ENCODE data around the gene MRPL12. TPM values are rescaled to one million over a fixed set of nuclear protein-coding genes. Genes with fewer than 3 reads are reported as not detected.
"Not testable (repeated sequence)": the region's sequence is repeated elsewhere in the genome, so short reads cannot be mapped to it uniquely, and the experiment has no call there.

MRPL12 gene
- total RNA-seq, 1 experiment from 2014 or later: 140 TPM

GRCh38 chr17:81738801-81739393 lies 35.7 kb downstream of the MRPL12 start:
- H3K79me1 ChIP-seq (ENCODE audit: insufficient read depth, low read depth, low read length, poor library complexity, severe bottlenecking): no peaks in the 10 kb centered on the region
- H4K20me1 ChIP-seq (ENCODE audit: control insufficient read depth, insufficient read depth, insufficient read length): no peaks in the 10 kb centered on the region
- H3K23me2 ChIP-seq (ENCODE audit: insufficient read length, low read depth, low read length, poor library complexity, severe bottlenecking): no peaks in the 10 kb centered on the region
- H3K18ac ChIP-seq (ENCODE audit: insufficient read length, low read depth, low read length): no peak overlapping the region
- TF ChIP-seq CTCF (conservative IDR thresholded peaks at IDR 0.05): no peak
- H3K9ac ChIP-seq (ENCODE audit: extremely low read depth, insufficient read length, low read length): no peak overlapping the region
- H2BK20ac ChIP-seq (ENCODE audit: low read depth, low read length, poor library complexity, severe bottlenecking): no peak overlapping the region
- H3K4me2 ChIP-seq (ENCODE audit: insufficient read depth, insufficient read length, low read length): no peak overlapping the region
- no peak overlapping the region for H2AFZ ChIP-seq (ENCODE audit: low read length)
- no peak overlapping the region for H3K23ac ChIP-seq (ENCODE audit: insufficient read length, low read depth, low read length)
- no peak overlapping the region for H3K4ac ChIP-seq (ENCODE audit: low read depth, low read length)
- H4K5ac ChIP-seq (ENCODE audit: insufficient read length, low read depth, low read length): no peak overlapping the region
- no peak overlapping the region for H3K27ac ChIP-seq (ENCODE audit: insufficient read length, low read depth, low read length)
- no peak overlapping the region for H2BK5ac ChIP-seq (ENCODE audit: insufficient read length, low read length)
- H3K27me3 ChIP-seq (ENCODE audit: insufficient read depth, low read length): no peaks in the 10 kb centered on the region
- no peak overlapping the region for H4K8ac ChIP-seq (replicated peaks; ENCODE audit: insufficient read length, low read depth, low read length)
- no peak overlapping the region; the same call in 1 of the 2 replicates for H3K14ac ChIP-seq (ENCODE audit: insufficient read depth, low read length)
- no peak overlapping the region for H2BK120ac ChIP-seq (ENCODE audit: low read depth, low read length, poor library complexity, severe bottlenecking)
- Mint-ChIP-seq H3K27me3 (ENCODE audit: low read depth) (peaks cover 18% of the 10 kb centered on the region), H3K9me3 (peaks cover 0 to 4% of the 10 kb centered on the region in 2 experiments; a peak in 2 of 5 replicates), H3K27ac (no peak overlapping the region; a peak in 1 of 7 replicates), H3K4me3 (no peak overlapping the region), H3K4me1 (peaks cover 3 to 6% of the 10 kb centered on the region in 2 experiments; a peak in 3 of 4 replicates), H3K36me3 (ENCODE audit: insufficient read depth in 1 of 3, low read depth in 3 of 3) (no peaks in the 10 kb centered on the region)
- H3K79me2 ChIP-seq (ENCODE audit: insufficient read depth, low read length): no peaks in the 10 kb centered on the region
- no peak overlapping the region for H3T11ph ChIP-seq (ENCODE audit: low read length)
- no peak overlapping the region for H3K56ac ChIP-seq (ENCODE audit: insufficient read length, low read depth, low read length)
- H2BK12ac ChIP-seq (ENCODE audit: insufficient read length, low read depth, low read length): no peak overlapping the region
- no peaks in the 10 kb centered on the region for H3K4me1 ChIP-seq (ENCODE audit: insufficient read depth, low read length)
- H4K91ac ChIP-seq (ENCODE audit: insufficient read length, low read depth, low read length): no peak overlapping the region
- no CpG with 5 or more reads among the region's 27 CpGs for WGBS (ENCODE audit: extremely low coverage, insufficient read length, low lambda C conversion rate)
- no peak overlapping the region for H2AK5ac ChIP-seq (ENCODE audit: insufficient read length, low read length)
- H3K9me3 ChIP-seq (ENCODE audit: control insufficient read depth, low read depth, low read length): no peaks in the 10 kb centered on the region
- no peak overlapping the region for H2BK15ac ChIP-seq (ENCODE audit: low read depth, low read length)
- no peak for DNase-seq

GRCh38 chr17:81739593-81739992 lies 36.4 kb downstream of the MRPL12 start:
- not testable (repeated sequence) for H3K18ac ChIP-seq (ENCODE audit: insufficient read length, low read depth, low read length); H3K9me3 ChIP-seq (ENCODE audit: control insufficient read depth, low read depth, low read length); H2BK20ac ChIP-seq (ENCODE audit: low read depth, low read length, poor library complexity, severe bottlenecking); H3K27me3 ChIP-seq (ENCODE audit: insufficient read depth, low read length); H3K79me1 ChIP-seq (ENCODE audit: insufficient read depth, low read depth, low read length, poor library complexity, severe bottlenecking); H3K4ac ChIP-seq (ENCODE audit: low read depth, low read length); H3K4me1 Mint-ChIP-seq; H3K23ac ChIP-seq (ENCODE audit: insufficient read length, low read depth, low read length); H3K9ac ChIP-seq (ENCODE audit: extremely low read depth, insufficient read length, low read length); H2BK5ac ChIP-seq (ENCODE audit: insufficient read length, low read length); H3K23me2 ChIP-seq (ENCODE audit: insufficient read length, low read depth, low read length, poor library complexity, severe bottlenecking); H4K91ac ChIP-seq (ENCODE audit: insufficient read length, low read depth, low read length); H3K14ac ChIP-seq (ENCODE audit: insufficient read depth, low read length); H4K20me1 ChIP-seq (ENCODE audit: control insufficient read depth, insufficient read depth, insufficient read length); H3K4me2 ChIP-seq (ENCODE audit: insufficient read depth, insufficient read length, low read length); H4K5ac ChIP-seq (ENCODE audit: insufficient read length, low read depth, low read length); H4K8ac ChIP-seq (replicated peaks; ENCODE audit: insufficient read length, low read depth, low read length); H2BK120ac ChIP-seq (ENCODE audit: low read depth, low read length, poor library complexity, severe bottlenecking); H3T11ph ChIP-seq (ENCODE audit: low read length); H3K4me1 ChIP-seq (ENCODE audit: insufficient read depth, low read length); H2BK15ac ChIP-seq (ENCODE audit: low read depth, low read length); H2AFZ ChIP-seq (ENCODE audit: low read length); H3K27ac ChIP-seq (ENCODE audit: insufficient read length, low read depth, low read length); H3K79me2 ChIP-seq (ENCODE audit: insufficient read depth, low read length); H3K56ac ChIP-seq (ENCODE audit: insufficient read length, low read depth, low read length); DNase-seq; H3K36me3 Mint-ChIP-seq (ENCODE audit: insufficient read depth in 1 of 3, low read depth in 3 of 3); H2BK12ac ChIP-seq (ENCODE audit: insufficient read length, low read depth, low read length); H2AK5ac ChIP-seq (ENCODE audit: insufficient read length, low read length); H3K9me3 Mint-ChIP-seq
- Mint-ChIP-seq H3K27ac (peak overlapping the region in 1 of 3 experiments; percentile 48; a peak in 1 of 7 replicates), H3K27me3 (ENCODE audit: low read depth) (peaks cover 18% of the 10 kb centered on the region), H3K4me3 (peak overlapping the region in 1 of 2 experiments; percentile 41; a peak in 1 of 5 replicates)
- no CpG with 5 or more reads among the region's 8 CpGs for WGBS (ENCODE audit: extremely low coverage, insufficient read length, low lambda C conversion rate)

All from H9 (cell line).